GM18505 (cell line): ENCODE measurements around the gene AGPAT3.

ENCODE experiments used
- ATAC-seq: cut with Tn5 transposase; IDR thresholded peaks from one replicate; pipeline ENCODE4 v1.9.1; 2021; ENCODE audit not compliant: unreplicated experiment
- POLR2A ChIP-seq: IDR thresholded peaks from 4 replicates; pipeline ENCODE4 v1.6.1; 2011; ENCODE audit warnings: borderline replicate concordance; ENCODE audit not compliant: insufficient read depth, insufficient read length; ENCODE audit errors: extremely low read depth

Gene AGPAT3

GRCh38 chr21:43927591-43928221 lies 62.7 kb downstream of the AGPAT3 start:
- TF ChIP-seq POLR2A, result no peak
- no peak for ATAC-seq

- no peak for ATAC-seq
- no peak for TF ChIP-seq POLR2A
Measured at GRCh38 chr21:43928222-43929125, 63.5 kb downstream of the AGPAT3 start.

DNA sequence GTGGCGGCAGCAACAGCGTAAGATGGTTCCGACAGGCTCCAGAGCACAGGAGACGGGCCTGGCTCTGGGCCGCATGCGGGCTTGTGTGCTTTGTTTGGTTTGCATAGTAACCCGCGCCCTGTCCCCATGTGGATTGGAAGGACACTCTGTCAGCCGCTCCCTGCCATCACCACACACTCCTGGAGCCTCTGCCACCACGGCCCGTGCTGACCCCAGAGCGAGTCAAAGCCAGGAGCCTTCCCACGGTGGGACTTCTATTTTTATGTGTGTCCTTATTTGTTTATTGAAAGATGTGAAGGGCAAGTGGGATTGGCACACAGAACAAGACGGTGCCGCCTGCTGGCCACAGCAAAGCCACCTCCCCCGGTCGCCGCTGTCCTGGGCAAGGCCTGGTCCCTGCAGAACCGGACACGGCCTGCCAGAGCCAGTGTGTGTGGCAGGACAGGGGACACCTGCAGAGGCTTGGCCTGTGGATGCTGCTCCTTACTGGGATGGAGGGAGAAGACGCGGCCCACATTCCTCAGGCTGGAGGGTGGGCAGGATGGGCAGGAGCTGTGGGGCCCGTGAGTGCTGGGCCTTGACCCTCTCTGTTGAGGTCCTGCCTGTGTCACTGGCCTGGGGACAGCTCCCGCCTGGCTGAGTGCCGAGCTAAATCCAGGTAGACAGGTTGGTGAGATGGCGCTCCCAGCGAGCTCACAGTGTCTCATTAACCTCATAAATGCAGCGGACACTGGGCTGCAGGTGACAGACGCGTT lies 64.4 kb downstream of the AGPAT3 start:
- TF ChIP-seq POLR2A, result no peak
- ATAC-seq, result no peak

GRCh38 chr21:43930074-43930847 lies 65.2 kb downstream of the AGPAT3 start:
- no peak for ATAC-seq

GRCh38 chr21:43930848-43931375 lies 65.9 kb downstream of the AGPAT3 start:
- TF ChIP-seq POLR2A, result no peak
- ATAC-seq, result no peak

More at GRCh38 chr21:43930074-43930847, 65.2 kb downstream of the AGPAT3 start:
- no peak for TF ChIP-seq POLR2A

DNA sequence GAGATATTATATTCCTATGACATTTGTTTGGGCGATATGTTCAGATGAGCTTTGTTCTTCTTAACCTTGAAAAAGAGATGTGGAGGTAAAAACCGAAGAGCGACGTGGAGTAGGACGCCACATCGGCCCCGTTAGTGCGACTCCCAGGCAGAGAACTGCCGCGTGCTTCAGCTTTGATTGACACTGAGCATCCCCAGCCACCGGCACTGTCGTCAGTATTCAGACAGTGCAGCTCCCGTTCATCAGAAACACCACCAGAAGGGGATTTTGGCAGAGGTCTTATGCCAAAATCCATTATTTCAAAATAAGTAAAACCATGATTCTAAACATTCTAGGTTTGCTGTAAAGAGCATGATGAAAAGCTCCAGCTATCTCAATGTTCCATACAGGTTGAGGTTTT lies 66.5 kb downstream of the AGPAT3 start:
- TF ChIP-seq POLR2A, result no peak
- no peak for ATAC-seq

- TF ChIP-seq POLR2A, result no peak
- no peak for ATAC-seq
Measured at GRCh38 chr21:43932005-43932404, 67.0 kb downstream of the AGPAT3 start.

GRCh38 chr21:43933199-43933598 lies 68.2 kb downstream of the AGPAT3 start:
- no peak for TF ChIP-seq POLR2A
- no peak for ATAC-seq

DNA sequence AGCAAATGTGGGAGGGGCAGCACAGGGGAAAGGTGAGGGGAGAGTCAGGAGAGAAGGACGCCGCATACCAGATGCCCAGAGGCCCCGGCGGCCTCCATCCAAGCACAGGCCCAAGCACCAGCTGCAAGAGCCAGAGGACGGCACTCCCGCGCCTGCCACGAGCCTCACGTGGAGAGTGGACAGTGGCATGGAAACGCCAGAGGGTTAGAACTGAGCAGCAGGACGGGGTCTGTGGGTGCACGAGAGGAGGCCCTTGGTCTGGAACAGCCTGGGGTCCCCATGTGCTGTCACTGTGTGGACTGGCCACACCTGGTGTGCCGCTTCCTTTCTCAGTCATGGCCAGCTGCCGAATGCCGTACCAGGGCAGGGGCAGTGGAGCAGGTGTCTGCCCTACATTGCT lies 68.7 kb downstream of the AGPAT3 start:
- no peak for TF ChIP-seq POLR2A
- no peak for ATAC-seq

DNA sequence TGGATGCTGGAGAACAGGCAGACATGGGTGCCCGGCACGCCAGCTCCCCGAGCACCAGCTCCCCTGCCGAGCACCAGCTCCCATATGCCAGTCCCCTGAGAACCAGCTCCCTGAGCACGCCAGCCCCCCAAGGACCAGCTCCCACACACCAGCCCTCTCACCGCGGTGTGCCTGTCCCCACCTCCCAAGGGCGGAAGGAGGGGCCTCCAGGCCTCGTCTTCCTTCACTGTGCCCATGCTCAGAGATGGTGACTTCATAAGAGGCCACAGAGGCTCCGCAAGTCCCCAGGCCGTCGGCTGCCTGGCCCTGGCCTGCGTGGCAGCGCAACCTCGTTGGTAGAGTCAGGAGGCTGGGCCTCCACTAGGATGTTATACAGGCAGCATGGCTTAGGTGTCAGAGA lies 69.1 kb downstream of the AGPAT3 start:
- TF ChIP-seq POLR2A, result no peak
- ATAC-seq, result no peak

DNA sequence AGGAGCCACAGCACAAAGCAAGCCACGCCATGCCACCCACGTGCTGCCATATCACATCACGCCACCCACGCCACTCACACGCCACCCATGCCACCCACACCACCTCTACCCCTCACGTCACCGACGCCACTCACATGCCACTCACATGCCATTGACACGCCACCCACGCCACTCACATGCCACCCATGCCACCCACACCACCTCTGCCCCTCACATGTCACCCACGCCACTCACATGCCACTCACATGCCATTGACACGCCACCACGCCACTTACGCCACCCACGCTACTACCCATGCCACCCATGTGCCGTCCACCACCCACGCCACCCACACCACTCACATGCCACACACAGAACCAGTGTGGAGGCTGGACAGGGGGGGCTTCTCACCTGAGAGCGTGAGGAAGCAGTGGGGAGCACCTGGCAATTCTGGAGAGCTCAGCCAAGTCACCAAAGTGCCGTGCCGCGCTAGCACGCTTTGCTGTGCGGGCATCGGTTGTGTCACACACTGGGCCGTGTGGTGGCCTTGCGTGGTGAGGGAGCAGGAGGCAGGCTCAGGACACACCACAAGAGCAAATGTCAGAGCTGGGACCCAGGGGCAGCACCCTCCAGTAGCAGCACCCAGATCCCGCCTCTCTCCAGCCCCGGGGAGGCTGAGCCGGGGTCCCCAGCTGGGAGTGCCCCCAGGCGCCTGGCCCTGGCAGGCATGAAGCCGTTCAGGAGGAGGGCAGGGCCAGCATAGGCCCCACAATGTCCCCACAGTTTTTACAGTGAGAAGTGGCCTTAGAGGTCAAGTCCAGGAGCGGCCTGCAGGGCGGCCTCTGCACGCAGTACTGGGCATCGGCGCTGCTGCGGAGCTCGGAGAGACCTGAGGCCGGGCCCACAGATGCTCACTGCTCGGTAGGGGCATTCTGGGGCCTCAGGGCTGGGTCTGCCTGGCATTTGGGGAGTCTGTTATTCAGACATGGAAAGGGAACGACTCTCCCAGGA lies 70.0 kb downstream of the AGPAT3 start:
- no peak for TF ChIP-seq POLR2A
- ATAC-seq, result no peak
